K562 (cell line): ENCODE measurements around the gene SFT2D2. TPM values are rescaled to one million over a fixed set of nuclear protein-coding genes. Genes with fewer than 3 reads are reported as not detected.

ENCODE experiments used
- ATAC-seq: fragments of 200-7000 bp; cut with Tn5 transposase; 3 replicates; pipeline ENCODE4 v1.9.1; 2020; ENCODE audit warnings: moderate library complexity
- BruUV-seq: library from RNA; stranded (reverse); fragments of 400-500 nt; replicated peaks from 2 replicates; lab custom pipeline; 2021; lab: Mats Ljungman, UMichigan
- CTCF ChIA-PET: fragments of 300-600 bp; formaldehyde crosslinking; extraction: SDS; loops from one replicate; lab custom pipeline; 2021; ENCODE audit warnings: low intra/inter-chr PET ratio; lab: Yijun Ruan, JAX
- POLR2A ChIA-PET: fragments of 300-600, 350-650 bp; sonication (Branson Sonifier 250); formaldehyde crosslinking; extraction: SDS; loops from one replicate; lab custom pipeline; 2021; ENCODE audit warnings: antibody characterized with exemption, inconsistent platforms; lab: Yijun Ruan, JAX
- DNase-seq, 4 experiments: peaks; one replicate each; pipeline versions ENCODE4 v3.0.0 to v3.0.0-alpha.2; 2011 to 2018; ENCODE audit warnings: low spot score in 3 of 4, mixed read lengths in 3 of 4; ENCODE audit errors: extremely low read depth in 1 of 4
- FAIRE-seq: peaks from 2 replicates; lab custom pipeline; 2011; peaks lifted over from hg19 to GRCh38; lab: Jason Lieb, UNC
- H2AFZ ChIP-seq: 2 replicates; pipeline ENCODE4 v1.6.0; 2011; ENCODE audit warnings: low read depth, low read length, control low read depth, inconsistent platforms
- H3K27ac ChIP-seq: fragments of 200-600 bp; 3 replicates; pipeline ENCODE4 v1.8.0; 2011; ENCODE audit warnings: low read depth, mild to moderate bottlenecking, control low read depth, inconsistent platforms, low read length, moderate library complexity, mixed read lengths; ENCODE audit errors: extremely low read depth
- H3K27me3 ChIP-seq, 2 experiments: fragments of 300-600 bp in 1 of 2; 2 replicates in 1 of 2; 3 replicates in 1 of 2; pipeline versions ENCODE4 v1.6.0 to v1.8.0; 2011; ENCODE audit warnings: inconsistent platforms in 2 of 2, low read length in 2 of 2, mild to moderate bottlenecking in 1 of 2, mixed read lengths in 1 of 2, moderate library complexity in 1 of 2; ENCODE audit not compliant: control insufficient read depth in 2 of 2, insufficient read depth in 2 of 2
- H3K36me3 ChIP-seq: fragments of 300-600 bp; 3 replicates; pipeline ENCODE4 v1.8.0; 2011; ENCODE audit warnings: mild to moderate bottlenecking, low read length, inconsistent platforms; ENCODE audit not compliant: control insufficient read depth, insufficient read depth
- H3K4me1 ChIP-seq, 2 experiments: fragments of 200-600 bp in 1 of 2; replicated peaks in 1 of 2; 2 replicates in 1 of 2; 3 replicates in 1 of 2; pipeline versions ENCODE4 v1.5.1 to v1.8.0; 2011; ENCODE audit warnings: inconsistent platforms in 2 of 2, low read length in 2 of 2, mild to moderate bottlenecking in 1 of 2, mixed read lengths in 1 of 2, moderate library complexity in 1 of 2; ENCODE audit not compliant: control insufficient read depth in 2 of 2, insufficient read depth in 2 of 2
- H3K4me2 ChIP-seq: 2 replicates; pipeline ENCODE4 v1.6.1; 2011; ENCODE audit warnings: low read length, control low read depth, inconsistent platforms, mixed read lengths; ENCODE audit not compliant: insufficient read depth
- H3K4me3 ChIP-seq: fragments of 200-600 bp; sonication (generic), shearing (Covaris generic); 2 replicates; pipeline ENCODE4 v1.5.1; 2016; ENCODE audit warnings: control low read depth, inconsistent platforms
- H3K79me2 ChIP-seq: fragments of 200-600 bp; 3 replicates; pipeline ENCODE4 v1.8.0; 2011; ENCODE audit warnings: low read length, inconsistent platforms; ENCODE audit not compliant: control insufficient read depth, insufficient read depth
- H3K9ac ChIP-seq, 2 experiments: 2 replicates each; pipeline versions ENCODE4 v1.6.0 to v1.6.1; 2011; ENCODE audit warnings: low read depth in 2 of 2, low read length in 2 of 2, control low read depth in 1 of 2, inconsistent platforms in 1 of 2, mild to moderate bottlenecking in 1 of 2, mixed read lengths in 1 of 2; ENCODE audit not compliant: insufficient read depth in 1 of 2
- H3K9me1 ChIP-seq: one replicate; pipeline ENCODE4 v1.6.0; 2011; ENCODE audit warnings: inconsistent platforms, mild to moderate bottlenecking, low read length, moderate library complexity; ENCODE audit not compliant: control insufficient read depth, insufficient read depth
- H3K9me3 ChIP-seq: replicated peaks from 2 replicates; pipeline ENCODE4 v1.5.1; 2011; ENCODE audit warnings: low read depth, low read length, inconsistent platforms; ENCODE audit not compliant: control insufficient read depth, insufficient read depth
- H4K20me1 ChIP-seq: replicated peaks from 2 replicates; pipeline ENCODE4 v1.6.1; 2011; ENCODE audit warnings: low read length, inconsistent platforms, mixed read lengths; ENCODE audit not compliant: control insufficient read depth, insufficient read depth
- EGR1 ChIP-seq: fragments of 450-650 bp; conservative IDR thresholded peaks from 2 replicates; pipeline ENCODE4 v1.6.1; 2017; ENCODE audit warnings: mild to moderate bottlenecking
- HCFC1 ChIP-seq: IDR thresholded peaks from 2 replicates; pipeline ENCODE4 v1.6.1; 2012; ENCODE audit warnings: low read depth, low read length, improper control_type of control experiment
- PHF8 ChIP-seq: fragments of 200-600 bp; sonication (generic); IDR thresholded peaks from 2 replicates; pipeline ENCODE4 v1.6.1; 2012; ENCODE audit warnings: mixed run types, mild to moderate bottlenecking, inconsistent platforms, low read length, moderate library complexity, borderline replicate concordance
- PRMT5 ChIP-seq: sonication (generic); formaldehyde crosslinking; IDR thresholded peaks from 2 replicates; pipeline ENCODE4 v1.5.0; 2020; ENCODE audit warnings: missing genetic modification reagents
- SOX6 ChIP-seq: fragments of 450-650 bp; IDR thresholded peaks from 2 replicates; pipeline ENCODE4 v1.6.1; 2014; ENCODE audit warnings: mild to moderate bottlenecking
- SRSF9 ChIP-seq: fragments of 200-400 bp; formaldehyde crosslinking; IDR thresholded peaks from 2 replicates; pipeline ENCODE4 v1.6.1; 2017; ENCODE audit warnings: low read depth, low read length, borderline replicate concordance
- THRAP3 ChIP-seq: fragments of 450-650 bp; IDR thresholded peaks from 2 replicates; pipeline ENCODE4 v1.6.1; 2016; ENCODE audit warnings: mild to moderate bottlenecking, inconsistent platforms, borderline replicate concordance
- XRCC5 ChIP-seq: fragments of 200-400 bp; formaldehyde crosslinking; IDR thresholded peaks from 2 replicates; pipeline ENCODE4 v1.6.1; 2017; ENCODE audit warnings: low read depth, mild to moderate bottlenecking, low read length
- ZNF121 ChIP-seq: sonication (generic); formaldehyde crosslinking; conservative IDR thresholded peaks from 2 replicates; pipeline ENCODE4 v1.8.0; 2022; ENCODE audit warnings: missing genetic modification reagents
- WGBS: fragments of 100-300 bp; shearing (Covaris generic); methylation state at CpG from one replicate; pipeline ENCODE4 v1.1.6; 2016; ENCODE audit warnings: low coverage, mixed read lengths; ENCODE audit not compliant: insufficient coverage; ENCODE audit errors: missing lambda C conversion rate; 5-methylcytosine and 5-hydroxymethylcytosine counted together
- in situ Hi-C: fragments of 300-500 bp; cut with MboI; formaldehyde crosslinking; loops from 4 replicates; pipeline ENCODE4 v1.15.0; 2018; ENCODE audit warnings: inconsistent platforms, mixed read lengths
- intact Hi-C: fragments of 100-400 bp; cut with micrococcal nuclease; formaldehyde crosslinking; loops from 2 replicates; pipeline ENCODE4 v1.14.2; 2022
- polyA plus RNA-seq, 8 experiments: library from polyadenylated mRNA; depleted of rRNA in 4 of 8; stranded (reverse) in 5 of 8; unstranded in 3 of 8; fragments of >200 nt; fragmentation: Nextera tagmentation in 2 of 8; fragmentation: Illumina TruSeq in 1 of 8; extraction: Ambion mirVana in 2 of 8; extraction: Trizol in 1 of 8; gene quantifications; 2 replicates each; pipeline versions ENCODE4 v1.2.1 to v1.2.3, GENCODE V29; 2011 to 2014; ENCODE audit warnings: inconsistent platforms in 1 of 8, missing spikeins in 1 of 8
- total RNA-seq, 7 experiments: library from RNA; depleted of rRNA in 6 of 7; stranded (reverse); fragments of >200 nt in 6 of 7; fragmentation: Illumina TruSeq in 2 of 7; extraction: Trizol in 2 of 7; gene quantifications; 2 replicates each; pipeline versions ENCODE4 v1.2.1 to v1.2.3, GENCODE V29; 2011 to 2021; ENCODE audit warnings: low replicate concordance in 1 of 7
- TF ChIP-seq, protein P1 (sequence below): sonication (generic); formaldehyde crosslinking; IDR thresholded peaks from 2 replicates; pipeline ENCODE4 v1.8.0; 2023; ENCODE audit warnings: missing genetic modification reagents, mild to moderate bottlenecking, borderline replicate concordance
- TF ChIP-seq, protein P2 (sequence below): IDR thresholded peaks from 2 replicates; pipeline ENCODE4 v1.6.1; 2012; ENCODE audit warnings: low read depth, low read length, improper control_type of control experiment, borderline replicate concordance
- TF ChIP-seq, protein P3 (sequence below): fragments of 450-650 bp; IDR thresholded peaks from 2 replicates; pipeline ENCODE4 v1.6.1; 2017; ENCODE audit warnings: antibody characterized with exemption, mild to moderate bottlenecking

SFT2D2 gene
- total and polyA plus RNA-seq, 9 of the 15 experiments (the other 6 are each of a cell fraction or from before 2014, with no cell fraction given), result 3.4 to 50.1 (median 21.6) TPM

DNA sequence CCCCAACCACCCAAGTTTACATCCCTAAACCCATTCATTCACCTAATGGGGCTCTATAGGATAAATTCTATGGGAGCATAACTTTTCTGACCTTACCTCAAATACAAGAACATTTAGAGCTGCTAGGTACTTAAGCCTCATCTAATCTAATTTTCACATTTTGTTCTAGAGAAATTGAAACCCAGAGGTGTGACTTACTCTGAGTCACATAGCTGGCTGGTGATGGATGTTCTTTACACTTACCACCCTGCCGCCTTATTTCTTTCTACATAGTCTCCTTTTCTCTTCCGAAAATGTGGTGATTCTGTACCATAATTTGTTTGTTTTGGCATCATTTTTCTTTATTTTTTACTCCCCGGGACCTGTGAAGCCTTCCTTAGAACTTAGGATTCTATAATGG is 26.7 kb upstream of the SFT2D2 start:
- POLR2A ChIA-PET, result interaction anchor here (0.6 kb wide), 3 partner anchors 9 to 850 kb away, joined by 3 read pairs; no protein-coding TSS in a partner anchor
- TF ChIP-seq HCFC1 (no peak), PRMT5 (CRISPR knock-in tag) (no peak), EGR1 (no peak), ZNF121 (CRISPR knock-in tag) (no peak), XRCC5 (no peak), SRSF9 (no peak), SOX6 (no peak), PHF8 (no peak), THRAP3 (no peak)
- TF ChIP-seq, protein P1, sequence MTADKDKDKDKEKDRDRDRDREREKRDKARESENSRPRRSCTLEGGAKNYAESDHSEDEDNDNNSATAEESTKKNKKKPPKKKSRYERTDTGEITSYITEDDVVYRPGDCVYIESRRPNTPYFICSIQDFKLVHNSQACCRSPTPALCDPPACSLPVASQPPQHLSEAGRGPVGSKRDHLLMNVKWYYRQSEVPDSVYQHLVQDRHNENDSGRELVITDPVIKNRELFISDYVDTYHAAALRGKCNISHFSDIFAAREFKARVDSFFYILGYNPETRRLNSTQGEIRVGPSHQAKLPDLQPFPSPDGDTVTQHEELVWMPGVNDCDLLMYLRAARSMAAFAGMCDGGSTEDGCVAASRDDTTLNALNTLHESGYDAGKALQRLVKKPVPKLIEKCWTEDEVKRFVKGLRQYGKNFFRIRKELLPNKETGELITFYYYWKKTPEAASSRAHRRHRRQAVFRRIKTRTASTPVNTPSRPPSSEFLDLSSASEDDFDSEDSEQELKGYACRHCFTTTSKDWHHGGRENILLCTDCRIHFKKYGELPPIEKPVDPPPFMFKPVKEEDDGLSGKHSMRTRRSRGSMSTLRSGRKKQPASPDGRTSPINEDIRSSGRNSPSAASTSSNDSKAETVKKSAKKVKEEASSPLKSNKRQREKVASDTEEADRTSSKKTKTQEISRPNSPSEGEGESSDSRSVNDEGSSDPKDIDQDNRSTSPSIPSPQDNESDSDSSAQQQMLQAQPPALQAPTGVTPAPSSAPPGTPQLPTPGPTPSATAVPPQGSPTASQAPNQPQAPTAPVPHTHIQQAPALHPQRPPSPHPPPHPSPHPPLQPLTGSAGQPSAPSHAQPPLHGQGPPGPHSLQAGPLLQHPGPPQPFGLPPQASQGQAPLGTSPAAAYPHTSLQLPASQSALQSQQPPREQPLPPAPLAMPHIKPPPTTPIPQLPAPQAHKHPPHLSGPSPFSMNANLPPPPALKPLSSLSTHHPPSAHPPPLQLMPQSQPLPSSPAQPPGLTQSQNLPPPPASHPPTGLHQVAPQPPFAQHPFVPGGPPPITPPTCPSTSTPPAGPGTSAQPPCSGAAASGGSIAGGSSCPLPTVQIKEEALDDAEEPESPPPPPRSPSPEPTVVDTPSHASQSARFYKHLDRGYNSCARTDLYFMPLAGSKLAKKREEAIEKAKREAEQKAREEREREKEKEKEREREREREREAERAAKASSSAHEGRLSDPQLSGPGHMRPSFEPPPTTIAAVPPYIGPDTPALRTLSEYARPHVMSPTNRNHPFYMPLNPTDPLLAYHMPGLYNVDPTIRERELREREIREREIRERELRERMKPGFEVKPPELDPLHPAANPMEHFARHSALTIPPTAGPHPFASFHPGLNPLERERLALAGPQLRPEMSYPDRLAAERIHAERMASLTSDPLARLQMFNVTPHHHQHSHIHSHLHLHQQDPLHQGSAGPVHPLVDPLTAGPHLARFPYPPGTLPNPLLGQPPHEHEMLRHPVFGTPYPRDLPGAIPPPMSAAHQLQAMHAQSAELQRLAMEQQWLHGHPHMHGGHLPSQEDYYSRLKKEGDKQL, result no peak
- TF ChIP-seq, protein P2, sequence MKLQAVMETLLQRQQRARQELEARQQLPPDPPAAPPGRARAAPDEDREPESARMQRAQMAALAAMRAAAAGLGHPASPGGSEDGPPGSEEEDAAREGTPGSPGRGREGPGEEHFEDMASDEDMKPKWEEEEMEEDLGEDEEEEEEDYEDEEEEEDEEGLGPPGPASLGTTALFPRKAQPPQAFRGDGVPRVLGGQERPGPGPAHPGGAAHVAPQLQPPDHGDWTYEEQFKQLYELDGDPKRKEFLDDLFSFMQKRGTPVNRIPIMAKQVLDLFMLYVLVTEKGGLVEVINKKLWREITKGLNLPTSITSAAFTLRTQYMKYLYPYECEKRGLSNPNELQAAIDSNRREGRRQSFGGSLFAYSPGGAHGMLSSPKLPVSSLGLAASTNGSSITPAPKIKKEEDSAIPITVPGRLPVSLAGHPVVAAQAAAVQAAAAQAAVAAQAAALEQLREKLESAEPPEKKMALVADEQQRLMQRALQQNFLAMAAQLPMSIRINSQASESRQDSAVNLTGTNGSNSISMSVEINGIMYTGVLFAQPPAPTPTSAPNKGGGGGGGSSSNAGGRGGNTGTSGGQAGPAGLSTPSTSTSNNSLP, result no peak
- TF ChIP-seq, protein P3, sequence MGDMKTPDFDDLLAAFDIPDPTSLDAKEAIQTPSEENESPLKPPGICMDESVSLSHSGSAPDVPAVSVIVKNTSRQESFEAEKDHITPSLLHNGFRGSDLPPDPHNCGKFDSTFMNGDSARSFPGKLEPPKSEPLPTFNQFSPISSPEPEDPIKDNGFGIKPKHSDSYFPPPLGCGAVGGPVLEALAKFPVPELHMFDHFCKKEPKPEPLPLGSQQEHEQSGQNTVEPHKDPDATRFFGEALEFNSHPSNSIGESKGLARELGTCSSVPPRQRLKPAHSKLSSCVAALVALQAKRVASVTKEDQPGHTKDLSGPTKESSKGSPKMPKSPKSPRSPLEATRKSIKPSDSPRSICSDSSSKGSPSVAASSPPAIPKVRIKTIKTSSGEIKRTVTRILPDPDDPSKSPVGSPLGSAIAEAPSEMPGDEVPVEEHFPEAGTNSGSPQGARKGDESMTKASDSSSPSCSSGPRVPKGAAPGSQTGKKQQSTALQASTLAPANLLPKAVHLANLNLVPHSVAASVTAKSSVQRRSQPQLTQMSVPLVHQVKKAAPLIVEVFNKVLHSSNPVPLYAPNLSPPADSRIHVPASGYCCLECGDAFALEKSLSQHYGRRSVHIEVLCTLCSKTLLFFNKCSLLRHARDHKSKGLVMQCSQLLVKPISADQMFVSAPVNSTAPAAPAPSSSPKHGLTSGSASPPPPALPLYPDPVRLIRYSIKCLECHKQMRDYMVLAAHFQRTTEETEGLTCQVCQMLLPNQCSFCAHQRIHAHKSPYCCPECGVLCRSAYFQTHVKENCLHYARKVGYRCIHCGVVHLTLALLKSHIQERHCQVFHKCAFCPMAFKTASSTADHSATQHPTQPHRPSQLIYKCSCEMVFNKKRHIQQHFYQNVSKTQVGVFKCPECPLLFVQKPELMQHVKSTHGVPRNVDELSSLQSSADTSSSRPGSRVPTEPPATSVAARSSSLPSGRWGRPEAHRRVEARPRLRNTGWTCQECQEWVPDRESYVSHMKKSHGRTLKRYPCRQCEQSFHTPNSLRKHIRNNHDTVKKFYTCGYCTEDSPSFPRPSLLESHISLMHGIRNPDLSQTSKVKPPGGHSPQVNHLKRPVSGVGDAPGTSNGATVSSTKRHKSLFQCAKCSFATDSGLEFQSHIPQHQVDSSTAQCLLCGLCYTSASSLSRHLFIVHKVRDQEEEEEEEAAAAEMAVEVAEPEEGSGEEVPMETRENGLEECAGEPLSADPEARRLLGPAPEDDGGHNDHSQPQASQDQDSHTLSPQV, result no peak

More for the DNA sequence above, 26.7 kb upstream of the SFT2D2 start:
- FAIRE-seq, result no peak
- Histone ChIP-seq H3K27me3 (no peaks in the 10 kb centered on the region), H3K36me3 (peaks cover 55% of the 10 kb centered on the region), H3K4me3 (no peak overlapping the region), H3K4me2 (no peak overlapping the region), H3K27ac (no peak overlapping the region), H3K4me1 (peaks cover 0 to 6% of the 10 kb centered on the region in 2 experiments; a peak in 2 of 5 replicates), H3K9ac (no peak overlapping the region), H3K79me2 (no peaks in the 10 kb centered on the region), H3K9me3 (no peaks in the 10 kb centered on the region), H3K9me1 (no peaks in the 10 kb centered on the region), H2AFZ (no peak overlapping the region), H4K20me1 (no peaks in the 10 kb centered on the region)
- BruUV-seq, result no TSS peak
- intact Hi-C loops, result no loop called here
- 53% methylated on average over 3 of the region's 3 CpGs for WGBS
- no peak for ATAC-seq
- DNase-seq, result no peak
- in situ Hi-C loops, result no loop called here
- CTCF ChIA-PET, result no interaction called here
